Right atrium auricular region (tissue), 2 donors: Measurements from ENCODE around the gene BCL11A. TPM values are rescaled to one million over a fixed set of nuclear protein-coding genes. Genes with fewer than 3 reads are reported as not detected.

Experiments
- DNase-seq: peaks from one replicate; pipeline ENCODE4 v3.0.0-alpha.2; 2019; ENCODE audit warnings: low spot score
- H3K27ac ChIP-seq, 2 donors: fragments of 200-600 bp; sonication (generic); 1 replicate in 1 of 2; 2 replicates in 1 of 2; pipeline ENCODE4 v1.5.1; 2016 to 2019
- H3K27me3 ChIP-seq, 2 donors: fragments of 200-600 bp; sonication (generic); one replicate each; pipeline versions ENCODE4 v1.5.1 to v1.6.0; 2017 to 2019
- H3K36me3 ChIP-seq: fragments of 200-600 bp; sonication (generic); one replicate; pipeline ENCODE4 v1.5.1; 2016
- H3K4me1 ChIP-seq, 2 donors: fragments of 200-600 bp; sonication (generic); one replicate each; pipeline versions ENCODE4 v1.5.1 to v1.6.0; 2017 to 2019
- H3K4me3 ChIP-seq, 2 donors: fragments of 200-600 bp; sonication (generic); 1 replicate in 1 of 2; 2 replicates in 1 of 2; pipeline ENCODE4 v1.5.1; 2017 to 2019; ENCODE audit warnings: mild to moderate bottlenecking in 1 of 2, moderate library complexity in 1 of 2
- H3K9me3 ChIP-seq, 2 donors: fragments of 200-600 bp; sonication (generic); one replicate each; pipeline ENCODE4 v1.5.1; 2019
- CTCF ChIP-seq, 2 donors: fragments of 200-600 bp; sonication (generic); IDR thresholded peaks; one replicate each; pipeline ENCODE4 v1.5.1; 2019; ENCODE audit warnings: antibody characterized with exemption in 2 of 2
- total RNA-seq, 2 donors: library from RNA; depleted of rRNA; stranded (reverse); fragments of >200 nt; gene quantifications; one replicate each; pipeline ENCODE4 v1.1.0, GENCODE V29; 2016

The BCL11A gene
- total RNA-seq, 2 donors from 2014 or later: 2.2 to 3.3 TPM

- no peak for TF ChIP-seq CTCF (IDR thresholded peaks at IDR 0.05)
- DNase-seq: no peak
- H3K4me3 ChIP-seq: no peak overlapping the region
- H3K9me3 ChIP-seq: no peaks in the 10 kb centered on the region
- H3K27ac ChIP-seq: no peak overlapping the region
- no peaks in the 10 kb centered on the region for H3K36me3 ChIP-seq
- H3K4me1 ChIP-seq: peaks cover 0 to 18% of the 10 kb centered on the region in 2 donors
- H3K27me3 ChIP-seq: no peaks in the 10 kb centered on the region
These were observed 25.7 kb downstream of the BCL11A start for GRCh38 chr2:60527762-60528161.

GRCh38 chr2:60526623-60527022 is 26.8 kb downstream of the BCL11A start:
- peaks cover 0 to 16% of the 10 kb centered on the region in 2 donors for H3K4me1 ChIP-seq
- DNase-seq: no peak
- no peak for TF ChIP-seq CTCF (IDR thresholded peaks at IDR 0.05)
- no peaks in the 10 kb centered on the region for H3K27me3 ChIP-seq
- no peaks in the 10 kb centered on the region for H3K9me3 ChIP-seq
- H3K27ac ChIP-seq: no peak overlapping the region
- no peak overlapping the region for H3K4me3 ChIP-seq
- H3K36me3 ChIP-seq: no peaks in the 10 kb centered on the region

GRCh38 chr2:60525899-60526298 is 27.6 kb downstream of the BCL11A start:
- no peak for DNase-seq
- TF ChIP-seq CTCF (IDR thresholded peaks at IDR 0.05): no peak
- Histone ChIP-seq H3K9me3 (no peaks in the 10 kb centered on the region), H3K4me1 (peaks cover 0 to 20% of the 10 kb centered on the region in 2 donors), H3K36me3 (no peaks in the 10 kb centered on the region), H3K27me3 (no peaks in the 10 kb centered on the region), H3K27ac (no peak overlapping the region), H3K4me3 (no peak overlapping the region)

GRCh38 chr2:60524874-60525273 is 28.6 kb downstream of the BCL11A start:
- Histone ChIP-seq H3K9me3 (no peaks in the 10 kb centered on the region), H3K27ac (no peak overlapping the region), H3K27me3 (no peaks in the 10 kb centered on the region), H3K4me3 (no peak overlapping the region), H3K36me3 (no peaks in the 10 kb centered on the region), H3K4me1 (peaks cover 0 to 11% of the 10 kb centered on the region in 2 donors)
- no peak for TF ChIP-seq CTCF (IDR thresholded peaks at IDR 0.05)
- DNase-seq: no peak

GRCh38 chr2:60523963-60524362 is 29.5 kb downstream of the BCL11A start:
- peaks cover 0 to 9% of the 10 kb centered on the region in 2 donors for H3K4me1 ChIP-seq
- H3K36me3 ChIP-seq: no peaks in the 10 kb centered on the region
- no peak for DNase-seq
- no peak overlapping the region for H3K4me3 ChIP-seq
- no peak for TF ChIP-seq CTCF (IDR thresholded peaks at IDR 0.05)
- no peaks in the 10 kb centered on the region for H3K27me3 ChIP-seq
- no peaks in the 10 kb centered on the region for H3K9me3 ChIP-seq
- no peak overlapping the region for H3K27ac ChIP-seq

GRCh38 chr2:60522462-60522861 is 31.0 kb downstream of the BCL11A start:
- Histone ChIP-seq H3K9me3 (no peaks in the 10 kb centered on the region), H3K36me3 (no peaks in the 10 kb centered on the region), H3K4me3 (no peak overlapping the region), H3K4me1 (peaks cover 0 to 9% of the 10 kb centered on the region in 2 donors), H3K27me3 (no peaks in the 10 kb centered on the region), H3K27ac (no peak overlapping the region)
- TF ChIP-seq CTCF (IDR thresholded peaks at IDR 0.05): no peak
- DNase-seq: no peak
